Stimulated activated CD8-positive, alpha-beta memory T cell treated with anti-CD3 and anti-CD28 coated beads, Interleukin-12 subunit alpha, Interleukin-12 subunit beta, amount 100 ng/mL, for 4 hours (primary cell): Measurements from ENCODE around the gene RNF114.
"Not testable (repeated sequence)": the region's sequence is repeated elsewhere in the genome, so short reads cannot be mapped to it uniquely, and the experiment has no call there.

Experiments
- DNase-seq: peaks from one replicate; pipeline ENCODE4 v3.0.0-alpha.2; 2020; ENCODE audit warnings: low read depth

RNF114 gene

DNA sequence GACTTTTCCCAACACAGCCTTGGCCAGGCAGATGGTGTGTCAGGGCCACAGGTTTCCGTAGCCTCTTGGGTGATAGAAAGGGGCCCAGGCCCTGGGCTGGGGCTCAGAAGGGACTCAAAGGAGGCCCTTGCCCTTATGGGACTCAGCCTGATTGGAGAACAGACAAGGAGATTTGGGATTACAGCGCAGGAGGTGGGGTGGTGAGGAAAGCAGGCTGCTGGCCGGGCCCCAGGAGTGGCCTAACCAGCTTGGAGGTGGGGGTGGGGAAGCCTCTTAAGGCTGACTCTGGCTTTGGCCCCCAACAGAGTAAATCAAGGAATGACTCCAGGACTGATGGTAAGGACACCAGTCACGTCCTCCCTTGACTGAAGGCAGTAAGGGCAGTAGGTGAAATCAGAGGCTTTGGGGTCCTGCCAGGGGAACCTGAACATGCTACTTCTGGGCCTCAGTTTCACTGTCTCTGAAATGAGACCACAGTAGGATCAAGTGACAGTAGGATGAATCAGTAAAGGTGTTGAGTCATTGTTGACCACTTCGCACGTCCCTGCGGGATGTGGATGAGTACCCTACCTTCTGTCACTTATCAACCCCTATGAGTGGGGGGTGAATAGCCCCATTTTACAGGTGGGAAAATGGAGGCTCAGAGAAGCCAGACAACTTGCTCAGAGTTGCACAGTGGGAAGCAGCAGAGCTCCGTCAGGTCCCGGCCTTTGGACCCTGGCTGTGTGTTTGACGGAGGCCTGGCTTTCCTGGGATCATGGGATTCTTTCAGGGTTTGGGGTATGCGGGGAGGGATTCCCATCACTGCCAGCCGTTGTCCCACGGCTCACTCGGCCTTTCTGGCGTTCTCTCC, 51.0 kb downstream of the RNF114 start:
- no peak for DNase-seq

DNA sequence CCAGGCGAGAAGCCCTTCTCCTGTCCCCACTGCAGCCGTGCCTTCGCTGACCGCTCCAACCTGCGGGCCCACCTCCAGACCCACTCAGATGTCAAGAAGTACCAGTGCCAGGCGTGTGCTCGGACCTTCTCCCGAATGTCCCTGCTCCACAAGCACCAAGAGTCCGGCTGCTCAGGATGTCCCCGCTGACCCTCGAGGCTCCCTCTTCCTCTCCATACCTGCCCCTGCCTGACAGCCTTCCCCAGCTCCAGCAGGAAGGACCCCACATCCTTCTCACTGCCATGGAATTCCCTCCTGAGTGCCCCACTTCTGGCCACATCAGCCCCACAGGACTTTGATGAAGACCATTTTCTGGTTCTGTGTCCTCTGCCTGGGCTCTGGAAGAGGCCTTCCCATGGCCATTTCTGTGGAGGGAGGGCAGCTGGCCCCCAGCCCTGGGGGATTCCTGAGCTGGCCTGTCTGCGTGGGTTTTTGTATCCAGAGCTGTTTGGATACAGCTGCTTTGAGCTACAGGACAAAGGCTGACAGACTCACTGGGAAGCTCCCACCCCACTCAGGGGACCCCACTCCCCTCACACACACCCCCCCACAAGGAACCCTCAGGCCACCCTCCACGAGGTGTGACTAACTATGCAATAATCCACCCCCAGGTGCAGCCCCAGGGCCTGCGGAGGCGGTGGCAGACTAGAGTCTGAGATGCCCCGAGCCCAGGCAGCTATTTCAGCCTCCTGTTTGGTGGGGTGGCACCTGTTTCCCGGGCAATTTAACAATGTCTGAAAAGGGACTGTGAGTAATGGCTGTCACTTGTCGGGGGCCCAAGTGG, 51.9 kb downstream of the RNF114 start:
- no peak for DNase-seq

DNA sequence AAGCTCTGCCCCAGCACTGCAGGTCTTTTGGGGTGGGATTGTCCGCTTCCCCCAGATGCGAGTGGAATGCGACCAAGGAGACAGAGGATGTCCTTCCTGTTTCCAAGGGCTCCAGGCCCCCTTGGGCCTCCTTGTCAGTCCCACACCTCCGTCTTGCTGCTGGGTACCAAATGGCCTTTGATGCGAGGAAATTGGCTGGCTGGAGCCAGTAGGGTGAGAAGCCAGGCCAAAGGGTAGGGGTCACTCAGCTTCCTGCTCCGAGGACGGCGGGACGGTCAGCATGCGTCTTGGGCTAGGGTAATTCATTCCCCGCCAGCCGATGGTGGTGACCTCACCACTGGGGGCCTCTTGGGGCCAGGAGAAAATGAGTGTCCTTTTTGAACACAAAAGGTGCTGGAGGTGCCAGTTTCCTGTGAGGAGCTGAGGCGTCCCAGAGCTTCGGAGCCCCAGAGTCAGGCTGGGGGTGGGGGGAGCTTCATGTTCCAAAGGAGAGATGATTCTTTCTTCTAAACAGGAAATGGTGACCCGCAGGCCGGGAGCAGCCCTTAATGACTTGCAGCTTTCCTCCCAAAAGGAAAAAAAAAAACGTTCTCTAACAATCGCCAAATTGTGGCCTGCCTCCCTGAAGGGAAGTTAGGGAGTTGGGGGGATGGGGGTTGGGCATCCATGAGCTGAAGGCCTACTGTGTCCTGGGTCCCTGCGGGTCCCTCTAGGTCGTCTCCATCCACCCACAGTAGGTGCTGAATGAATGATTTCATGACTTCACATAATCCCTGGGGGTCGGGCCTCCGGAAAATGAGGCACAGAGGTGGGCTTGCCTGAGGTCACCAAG, 53.3 kb downstream of the RNF114 start:
- DNase-seq = no peak

DNA sequence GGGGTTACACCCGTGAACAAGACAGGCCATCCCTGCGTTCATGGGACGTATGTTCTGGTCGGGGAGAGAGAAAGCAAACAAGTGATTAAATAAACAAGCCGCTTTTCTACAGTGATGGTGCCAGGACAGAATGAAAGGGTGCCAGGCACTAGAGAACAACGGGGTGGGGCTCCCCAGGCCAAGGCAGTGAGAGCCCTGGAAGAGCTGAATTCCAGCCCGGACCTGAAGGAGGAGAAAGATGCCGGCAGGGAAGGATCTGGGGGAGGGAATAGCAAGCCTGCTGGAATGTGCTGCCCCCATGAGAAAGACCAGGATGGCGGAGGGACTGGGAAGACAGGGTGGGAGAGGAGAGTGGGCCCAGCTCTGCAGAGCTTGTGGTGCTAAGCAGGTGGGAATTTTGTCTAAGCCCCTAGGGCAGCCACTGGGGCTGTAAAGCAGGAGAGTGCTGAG, 54.1 kb downstream of the RNF114 start:
- DNase-seq = no peak

DNA sequence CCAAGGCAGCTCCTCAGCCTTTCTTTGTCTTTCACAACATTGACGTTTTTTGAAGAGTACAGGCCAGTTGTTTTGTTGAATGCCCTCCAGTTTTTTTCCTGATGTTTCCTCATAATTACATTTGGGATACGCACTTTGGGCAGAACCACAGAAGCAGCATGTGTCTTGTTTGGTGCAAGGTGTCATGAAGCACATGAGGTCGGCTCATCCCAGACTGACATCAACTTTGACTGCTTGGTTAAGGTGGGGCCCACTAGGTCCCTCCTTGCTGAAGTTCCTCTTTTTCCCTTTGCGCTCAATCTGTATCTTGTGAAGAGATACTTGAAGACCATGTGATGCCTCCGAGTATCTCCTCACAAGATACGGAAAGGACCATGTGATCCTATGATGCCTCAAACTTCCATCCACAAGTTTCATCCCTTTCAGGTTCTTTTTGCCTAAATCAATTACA, 57.1 kb downstream of the RNF114 start:
- no peak for DNase-seq

DNA sequence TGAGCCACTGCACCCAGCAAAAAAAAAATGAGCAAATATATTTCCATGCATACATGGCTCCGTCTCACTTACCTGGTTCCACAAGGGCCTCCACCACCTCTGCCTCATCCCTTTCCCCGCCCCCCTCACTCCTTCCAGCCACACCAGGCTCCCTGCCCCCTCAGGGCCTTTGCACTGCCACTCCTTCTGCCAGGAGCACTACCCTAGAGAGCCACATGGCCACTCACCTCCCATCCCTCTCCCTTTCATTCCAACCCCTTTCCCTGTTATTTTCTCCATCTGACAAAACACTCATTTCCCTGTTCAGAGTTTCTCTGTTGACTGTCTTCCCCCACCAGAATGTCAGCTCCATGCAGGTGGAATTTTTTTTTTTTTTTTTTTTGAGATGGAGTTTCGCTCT, 59.4 kb downstream of the RNF114 start:
- no peak for DNase-seq

DNA sequence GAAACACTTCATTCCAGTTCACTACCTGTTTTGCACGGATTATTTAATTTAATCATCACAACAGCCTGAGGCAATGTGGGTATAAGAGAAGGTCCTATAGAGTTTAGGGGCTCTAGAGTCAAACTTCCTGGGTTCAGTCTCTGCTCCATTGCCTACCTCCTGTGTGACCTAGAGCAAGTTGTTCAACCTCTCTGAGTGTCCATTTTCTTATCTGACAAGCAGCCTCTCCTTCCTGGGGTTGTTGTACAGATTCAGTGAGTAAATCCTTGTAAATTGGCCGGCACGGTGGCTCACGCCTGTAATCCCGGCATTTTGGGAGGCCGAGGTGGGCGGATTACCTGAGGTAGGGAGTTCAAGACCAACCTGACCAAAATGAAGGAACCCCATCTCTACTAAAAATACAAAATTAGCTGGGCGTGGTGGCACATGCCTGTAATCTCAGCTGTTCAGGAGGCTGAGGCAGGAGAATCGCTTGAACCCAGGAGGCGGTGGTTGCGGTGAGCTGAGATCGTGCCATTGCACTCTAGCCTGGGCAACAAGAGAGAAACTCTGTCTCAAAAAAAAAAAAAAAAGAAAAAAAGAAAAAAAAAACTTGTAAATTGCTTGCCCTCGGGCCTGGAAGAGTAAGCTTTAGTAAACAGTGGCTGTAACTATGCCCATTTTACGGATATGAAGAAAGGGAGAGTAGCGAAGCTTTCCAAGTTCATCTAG, 62.4 kb downstream of the RNF114 start:
- DNase-seq = not testable (repeated sequence)

DNA sequence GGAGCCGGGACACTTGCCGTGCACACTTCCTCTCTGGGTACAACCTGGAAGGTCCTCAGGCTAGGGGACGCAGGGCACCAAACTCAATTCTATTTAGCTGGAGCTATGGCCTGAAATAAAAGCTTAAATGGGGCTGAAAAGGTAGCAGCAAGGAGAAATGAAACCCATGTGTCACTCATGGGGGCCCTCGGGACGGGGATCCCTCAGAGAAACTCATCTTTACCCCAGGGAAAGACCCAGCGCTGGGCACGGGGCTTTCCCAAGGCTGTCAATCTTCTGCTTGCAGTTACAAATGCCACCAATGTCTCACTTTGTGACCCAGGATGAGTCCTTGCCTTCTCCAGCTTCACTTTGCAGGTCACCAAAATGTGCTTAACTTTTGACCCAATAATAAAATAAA, 63.1 kb downstream of the RNF114 start:
- DNase-seq = no peak

DNA sequence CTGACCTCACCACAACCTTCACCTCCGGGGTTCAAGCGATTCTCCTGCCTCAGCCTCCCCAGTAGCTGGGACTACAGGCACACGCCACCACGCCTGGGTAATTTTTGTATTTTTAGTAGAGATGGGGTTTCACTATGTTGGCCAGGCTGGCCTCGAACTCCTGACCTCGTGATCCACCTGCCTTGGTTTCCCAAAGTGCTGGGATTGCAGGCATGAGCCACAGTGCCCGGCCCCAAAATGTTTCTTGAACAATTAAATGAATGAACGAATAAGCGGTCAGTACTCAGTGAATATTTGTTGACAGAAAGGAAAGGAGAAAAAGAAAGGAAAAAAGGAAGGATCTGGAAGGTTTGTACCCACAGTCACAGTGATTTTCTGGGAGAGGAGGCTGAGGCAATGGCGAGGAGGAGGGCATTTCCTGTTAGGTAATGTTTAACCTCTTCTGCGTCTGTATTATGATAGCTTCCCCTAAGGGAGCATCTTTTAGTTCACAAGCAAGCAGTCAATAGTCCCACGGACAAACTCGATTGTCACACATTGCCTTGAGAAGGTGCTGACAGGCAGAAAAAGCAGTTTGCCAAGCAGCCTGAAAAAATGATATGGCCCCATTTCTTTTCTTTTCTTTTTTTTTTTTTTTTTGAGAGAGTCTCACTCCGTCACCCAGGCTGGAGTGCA, 64.5 kb downstream of the RNF114 start:
- not testable (repeated sequence) for DNase-seq

DNA sequence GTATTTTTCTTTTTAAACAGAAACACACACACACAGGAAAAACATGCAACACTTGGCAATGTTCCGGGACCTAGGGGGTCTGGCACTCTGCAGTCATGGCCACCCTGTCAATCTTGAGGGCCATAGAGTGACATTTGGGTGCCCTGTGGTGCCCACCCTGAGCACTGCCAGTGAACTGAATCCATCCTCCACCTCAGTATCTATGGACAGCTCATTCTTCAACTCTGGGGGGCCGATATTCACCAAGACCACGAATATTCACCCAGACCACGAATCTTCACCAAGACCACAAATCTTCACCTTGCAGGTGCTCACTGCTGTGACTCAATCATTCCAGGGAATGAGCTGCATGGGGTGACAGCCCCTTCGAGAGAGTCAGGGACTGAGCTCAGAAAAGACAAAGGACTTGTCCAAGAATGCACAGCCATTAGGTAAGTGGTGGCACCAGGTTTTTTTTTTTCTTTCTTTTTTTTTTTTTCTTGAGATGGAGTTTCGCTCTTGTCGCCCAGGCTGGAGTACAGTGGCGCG, 65.7 kb downstream of the RNF114 start:
- DNase-seq = no peak

DNA sequence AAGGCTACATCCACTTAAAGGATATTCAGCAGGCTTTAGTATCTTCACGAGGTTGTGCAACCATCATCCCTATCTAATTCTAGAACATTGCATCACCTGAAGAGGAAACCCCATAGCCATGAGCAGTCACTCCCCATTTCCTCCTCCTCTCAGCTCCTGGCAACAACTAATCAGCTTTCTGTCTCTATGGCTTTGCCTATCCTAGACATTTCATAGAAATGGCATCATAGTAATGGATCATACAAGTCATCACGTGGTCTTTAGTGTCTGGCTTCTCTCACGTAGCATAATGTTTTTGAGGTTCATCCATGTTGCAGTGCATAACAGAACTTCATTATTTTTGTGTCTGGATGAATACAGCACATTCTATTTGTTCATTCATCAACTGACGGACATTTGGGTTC, 67.1 kb downstream of the RNF114 start:
- DNase-seq = no peak
